Neural crest cell (in vitro differentiated cells): ENCODE data around the gene SH3RF3. TPM values are rescaled to one million over a fixed set of nuclear protein-coding genes. Genes with fewer than 3 reads are reported as not detected.

ENCODE experiments used
- DNase-seq: peaks from one replicate; pipeline ENCODE4 v3.0.0; 2021; ENCODE audit warnings: low read depth, mixed read lengths, low spot score
- H3K27ac Mint-ChIP-seq: one replicate; pipeline ENCODE4 v1.8.0; 2021; ENCODE audit warnings: mild to moderate bottlenecking, mixed read lengths; ENCODE audit not compliant: unreplicated experiment
- H3K27me3 Mint-ChIP-seq: 2 replicates; pipeline ENCODE4 v1.8.0; 2021; ENCODE audit warnings: low read depth, mild to moderate bottlenecking, mixed read lengths
- H3K36me3 Mint-ChIP-seq: 2 replicates; pipeline ENCODE4 v1.8.0; 2021; ENCODE audit warnings: low read depth, mild to moderate bottlenecking, mixed read lengths
- H3K4me1 Mint-ChIP-seq: 2 replicates; pipeline ENCODE4 v1.8.0; 2021; ENCODE audit warnings: mixed read lengths
- H3K4me3 Mint-ChIP-seq: one replicate; pipeline ENCODE4 v1.8.0; 2021; ENCODE audit warnings: mild to moderate bottlenecking, mixed read lengths
- H3K9me3 Mint-ChIP-seq: 2 replicates; pipeline ENCODE4 v1.8.0; 2021; ENCODE audit warnings: mixed read lengths
- CTCF ChIP-seq: fragments of 200-600 bp; sonication (generic); conservative IDR thresholded peaks from 2 replicates; pipeline ENCODE4 v1.5.0; 2021; ENCODE audit warnings: antibody characterized with exemption, mild to moderate bottlenecking
- total RNA-seq: library from RNA; stranded (reverse); gene quantifications from 2 replicates; pipeline ENCODE4 v1.2.1, GENCODE V29; 2021

Gene SH3RF3
- total RNA-seq, 1 donor from 2014 or later: 0.70 TPM

- TF ChIP-seq CTCF: no peak
- H3K27me3 Mint-ChIP-seq: peaks cover 14% of the 10 kb centered on the region
Measured at GRCh38 chr2:109230941-109231420, 102.0 kb downstream of the SH3RF3 start.

GRCh38 chr2:109231428-109231827 lies 102.4 kb downstream of the SH3RF3 start:
- no peak for TF ChIP-seq CTCF
- Mint-ChIP-seq H3K4me1 (peaks cover 7% of the 10 kb centered on the region), H3K9me3 (no peaks in the 10 kb centered on the region), H3K36me3 (no peaks in the 10 kb centered on the region), H3K4me3 (no peak overlapping the region), H3K27me3 (peaks cover 14% of the 10 kb centered on the region), H3K27ac (no peak overlapping the region)
- DNase-seq: no peak

More at GRCh38 chr2:109230941-109231420, 102.0 kb downstream of the SH3RF3 start:
- no peaks in the 10 kb centered on the region for H3K9me3 Mint-ChIP-seq
- no peaks in the 10 kb centered on the region for H3K36me3 Mint-ChIP-seq
- no peak for DNase-seq
- H3K4me1 Mint-ChIP-seq: peaks cover 7% of the 10 kb centered on the region
- H3K27ac Mint-ChIP-seq: no peak overlapping the region
- H3K4me3 Mint-ChIP-seq: no peak overlapping the region

- Mint-ChIP-seq H3K27ac (no peak overlapping the region), H3K4me1 (peaks cover 7% of the 10 kb centered on the region), H3K36me3 (no peaks in the 10 kb centered on the region), H3K4me3 (no peak overlapping the region), H3K27me3 (peaks cover 14% of the 10 kb centered on the region), H3K9me3 (no peaks in the 10 kb centered on the region)
- DNase-seq: no peak
- TF ChIP-seq CTCF: no peak
Measured at GRCh38 chr2:109231996-109232705, 103.1 kb downstream of the SH3RF3 start.

- H3K27ac Mint-ChIP-seq: no peak overlapping the region
- H3K4me3 Mint-ChIP-seq: no peak overlapping the region
- H3K27me3 Mint-ChIP-seq: peaks cover 14% of the 10 kb centered on the region
Measured at GRCh38 chr2:109232909-109233308, 103.9 kb downstream of the SH3RF3 start.

GRCh38 chr2:109233643-109234042 lies 104.6 kb downstream of the SH3RF3 start:
- no peak overlapping the region for H3K4me3 Mint-ChIP-seq
- no peak for DNase-seq
- no peaks in the 10 kb centered on the region for H3K9me3 Mint-ChIP-seq
- no peak for TF ChIP-seq CTCF
- H3K27ac Mint-ChIP-seq: no peak overlapping the region
- peaks cover 11% of the 10 kb centered on the region for H3K4me1 Mint-ChIP-seq
- H3K27me3 Mint-ChIP-seq: peaks cover 14% of the 10 kb centered on the region
- H3K36me3 Mint-ChIP-seq: no peaks in the 10 kb centered on the region

More at GRCh38 chr2:109232909-109233308, 103.9 kb downstream of the SH3RF3 start:
- no peaks in the 10 kb centered on the region for H3K9me3 Mint-ChIP-seq
- H3K4me1 Mint-ChIP-seq: peaks cover 7% of the 10 kb centered on the region
- TF ChIP-seq CTCF: no peak
- no peak for DNase-seq
- no peaks in the 10 kb centered on the region for H3K36me3 Mint-ChIP-seq
